Astrocyte (in vitro differentiated cells and primary cell): ENCODE measurements around the gene RFPL1. TPM values are rescaled to one million over a fixed set of nuclear protein-coding genes. Genes with fewer than 3 reads are reported as not detected.

Experiments
- DNase-seq: peaks from one replicate; pipeline ENCODE4 v3.0.0-alpha.2; 2010; ENCODE audit warnings: low read depth
- FAIRE-seq: peaks from 2 replicates; lab custom pipeline; 2011; peaks lifted over from hg19 to GRCh38; lab: Jason Lieb, UNC
- H2AFZ ChIP-seq: 2 replicates; pipeline ENCODE4 v1.6.0; 2012; ENCODE audit warnings: low read depth, low read length, inconsistent platforms
- H3K27ac ChIP-seq: 2 replicates; pipeline ENCODE4 v1.5.1; 2011; ENCODE audit warnings: low read depth, low read length, inconsistent platforms
- H3K27me3 ChIP-seq: 2 replicates; pipeline ENCODE4 v1.6.0; 2011; ENCODE audit warnings: low read length, inconsistent platforms; ENCODE audit not compliant: insufficient read depth
- H3K36me3 ChIP-seq: 2 replicates; pipeline ENCODE4 v1.5.1; 2011; ENCODE audit warnings: low read length, inconsistent platforms; ENCODE audit not compliant: insufficient read depth
- H3K4me1 ChIP-seq: 2 replicates; pipeline ENCODE4 v1.5.1; 2011; ENCODE audit warnings: low read length, inconsistent platforms; ENCODE audit not compliant: insufficient read depth
- H3K4me2 ChIP-seq: 2 replicates; pipeline ENCODE4 v1.6.0; 2012; ENCODE audit warnings: low read length, inconsistent platforms
- H3K4me3 ChIP-seq: 2 replicates; pipeline ENCODE4 v1.5.1; 2011; ENCODE audit warnings: low read depth, mild to moderate bottlenecking, low read length, inconsistent platforms; ENCODE audit not compliant: insufficient read depth
- H3K79me2 ChIP-seq: 2 replicates; pipeline ENCODE4 v1.6.0; 2012; ENCODE audit warnings: mild to moderate bottlenecking, low read length, inconsistent platforms; ENCODE audit not compliant: insufficient read depth
- H3K9ac ChIP-seq: 2 replicates; pipeline ENCODE4 v1.6.0; 2012; ENCODE audit warnings: mild to moderate bottlenecking, low read length, inconsistent platforms
- H3K9me3 ChIP-seq: 2 replicates; pipeline ENCODE4 v1.5.1; 2012; ENCODE audit warnings: low read depth, mild to moderate bottlenecking, low read length, inconsistent platforms; ENCODE audit not compliant: insufficient read depth
- H4K20me1 ChIP-seq: 2 replicates; pipeline ENCODE4 v1.6.0; 2012; ENCODE audit warnings: low read length, inconsistent platforms; ENCODE audit not compliant: insufficient read depth
- H3K27ac Mint-ChIP-seq: one replicate; pipeline ENCODE4 v1.8.0; 2021; ENCODE audit warnings: mild to moderate bottlenecking, mixed read lengths; ENCODE audit not compliant: unreplicated experiment
- H3K27me3 Mint-ChIP-seq: one replicate; pipeline ENCODE4 v1.8.0; 2021; ENCODE audit warnings: low read depth, mixed read lengths; ENCODE audit not compliant: unreplicated experiment
- H3K36me3 Mint-ChIP-seq: one replicate; pipeline ENCODE4 v1.8.0; 2021; ENCODE audit warnings: low read depth, mixed read lengths; ENCODE audit not compliant: unreplicated experiment
- H3K4me1 Mint-ChIP-seq: one replicate; pipeline ENCODE4 v1.8.0; 2021; ENCODE audit warnings: low read depth, mixed read lengths; ENCODE audit not compliant: unreplicated experiment
- H3K4me3 Mint-ChIP-seq: one replicate; pipeline ENCODE4 v1.8.0; 2021; ENCODE audit warnings: mild to moderate bottlenecking, moderate library complexity, mixed read lengths; ENCODE audit not compliant: unreplicated experiment
- H3K9me3 Mint-ChIP-seq: one replicate; pipeline ENCODE4 v1.8.0; 2021; ENCODE audit warnings: mild to moderate bottlenecking, mixed read lengths; ENCODE audit not compliant: unreplicated experiment
- CTCF ChIP-seq: IDR thresholded peaks from 2 replicates; pipeline ENCODE4 v1.5.1; 2011; ENCODE audit warnings: low read depth, mild to moderate bottlenecking, inconsistent platforms, low read length, moderate library complexity; ENCODE audit not compliant: insufficient read depth
- EZH2 ChIP-seq: IDR thresholded peaks from 2 replicates; pipeline ENCODE4 v1.6.1; 2012; ENCODE audit warnings: mild to moderate bottlenecking, low read length, inconsistent platforms; ENCODE audit not compliant: insufficient read depth
- total RNA-seq: library from RNA; stranded (reverse); gene quantifications from 2 replicates; pipeline ENCODE4 v1.2.1, GENCODE V29; 2021

RFPL1 gene
- total RNA-seq, 1 donor from 2014 or later: not detected

GRCh38 chr22:29483254-29483653 lies 44.9 kb downstream of the RFPL1 start:
- Histone ChIP-seq H3K79me2 (no peaks in the 10 kb centered on the region), H3K36me3 (no peaks in the 10 kb centered on the region), H3K4me1 (peaks cover 11% of the 10 kb centered on the region), H3K4me3 (no peak overlapping the region), H3K4me2 (no peak overlapping the region), H3K9ac (no peak overlapping the region), H2AFZ (no peak overlapping the region), H3K9me3 (peaks cover 8% of the 10 kb centered on the region), H3K27ac (no peak overlapping the region), H3K27me3 (peaks cover 33% of the 10 kb centered on the region), H4K20me1 (peaks cover 16% of the 10 kb centered on the region)
- TF ChIP-seq EZH2 (no peak), CTCF (no peak)
- peaks cover 43% of the 10 kb centered on the region for H3K27me3 Mint-ChIP-seq
- no peak for DNase-seq
- no peak overlapping the region for H3K27ac Mint-ChIP-seq
- peaks cover 8% of the 10 kb centered on the region for H3K4me1 Mint-ChIP-seq
- FAIRE-seq: no peak
- H3K36me3 Mint-ChIP-seq: peaks cover 4% of the 10 kb centered on the region
- peaks cover 11% of the 10 kb centered on the region for H3K9me3 Mint-ChIP-seq
- H3K4me3 Mint-ChIP-seq: no peak overlapping the region

- H4K20me1 ChIP-seq: peaks cover 2% of the 10 kb centered on the region
- no peak overlapping the region for H3K9ac ChIP-seq
- TF ChIP-seq CTCF: no peak
- TF ChIP-seq EZH2: no peak
- H3K4me3 Mint-ChIP-seq: no peak overlapping the region
- no peaks in the 10 kb centered on the region for H3K36me3 ChIP-seq
- peaks cover 8% of the 10 kb centered on the region for H3K4me1 Mint-ChIP-seq
- no peak overlapping the region for H3K4me2 ChIP-seq
- H3K27me3 ChIP-seq: peaks cover 22% of the 10 kb centered on the region
- peaks cover 8% of the 10 kb centered on the region for H3K9me3 ChIP-seq
- peaks cover 14% of the 10 kb centered on the region for H3K9me3 Mint-ChIP-seq
- H3K27ac ChIP-seq: no peak overlapping the region
- H3K27me3 Mint-ChIP-seq: peaks cover 34% of the 10 kb centered on the region
- no peak for DNase-seq
- H3K27ac Mint-ChIP-seq: no peak overlapping the region
- H3K4me3 ChIP-seq: no peak overlapping the region
- H3K36me3 Mint-ChIP-seq: peaks cover 4% of the 10 kb centered on the region
- no peak overlapping the region for H2AFZ ChIP-seq
- no peak for FAIRE-seq
- H3K4me1 ChIP-seq: peaks cover 11% of the 10 kb centered on the region
- H3K79me2 ChIP-seq: no peaks in the 10 kb centered on the region
These were observed 46.3 kb downstream of the RFPL1 start for GRCh38 chr22:29484642-29485041.

GRCh38 chr22:29485448-29485847 lies 47.1 kb downstream of the RFPL1 start:
- DNase-seq (no peak), FAIRE-seq (no peak)
- no peaks in the 10 kb centered on the region for H3K79me2 ChIP-seq
- H3K9me3 Mint-ChIP-seq: peaks cover 12% of the 10 kb centered on the region
- peaks cover 14% of the 10 kb centered on the region for H3K27me3 ChIP-seq
- H4K20me1 ChIP-seq: no peaks in the 10 kb centered on the region
- no peak overlapping the region for H3K27ac ChIP-seq
- H3K36me3 ChIP-seq: no peaks in the 10 kb centered on the region
- H3K9me3 ChIP-seq: peaks cover 6% of the 10 kb centered on the region
- H3K4me3 ChIP-seq: no peak overlapping the region
- H3K4me1 Mint-ChIP-seq: peaks cover 8% of the 10 kb centered on the region
- H3K4me1 ChIP-seq: peaks cover 11% of the 10 kb centered on the region
- no peak for TF ChIP-seq EZH2
- no peak for TF ChIP-seq CTCF
- H3K27ac Mint-ChIP-seq: no peak overlapping the region
- H3K27me3 Mint-ChIP-seq: peaks cover 37% of the 10 kb centered on the region
- H3K4me2 ChIP-seq: no peak overlapping the region
- peaks cover 4% of the 10 kb centered on the region for H3K36me3 Mint-ChIP-seq
- no peak overlapping the region for H3K9ac ChIP-seq
- no peak overlapping the region for H3K4me3 Mint-ChIP-seq
- H2AFZ ChIP-seq: no peak overlapping the region
